ENCODE measurements around the gene C17orf113.

GRCh38 chr17:41998497-41998896 lies 51.9 kb downstream of the C17orf113 start:
- no peak for TF ChIP-seq TAF1 (IDR thresholded peaks at IDR 0.05; ENCODE audit: low read depth, low read length)
- TF ChIP-seq POLR2A (IDR thresholded peaks at IDR 0.05; ENCODE audit: low read depth, low read length): no peak
